Superior temporal gyrus (tissue), 1 donor: ENCODE results near the gene FCER1G.
A peak's percentile ranks its signal among the peaks of the same experiment; 100 is the strongest.

Experiments
- DNase-seq: peaks from one replicate; pipeline ENCODE4 v3.0.0-alpha.2; 2016; ENCODE audit errors: extremely low spot score

Gene FCER1G

DNA sequence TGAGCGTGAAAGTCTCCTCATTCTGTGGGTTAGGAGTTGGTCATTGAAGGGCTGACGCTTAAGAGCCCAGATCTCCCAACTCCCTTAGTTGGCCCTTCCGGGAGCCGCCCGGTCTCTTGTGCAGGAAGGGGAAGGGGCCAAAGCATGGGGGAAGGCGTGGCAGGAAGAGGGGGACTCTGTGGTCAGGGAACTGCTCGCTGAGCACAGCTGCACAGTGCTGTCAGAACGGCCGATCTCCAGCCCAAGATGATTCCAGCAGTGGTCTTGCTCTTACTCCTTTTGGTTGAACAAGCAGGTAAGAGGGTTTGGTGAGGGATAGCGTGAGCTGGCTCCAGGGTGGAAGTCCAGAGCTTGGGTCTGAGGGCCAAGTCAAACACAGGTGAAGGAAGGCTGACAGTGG lies at the start of gene FCER1G:
FCER1G (plus strand) TSS at position 220 of the 400 bp plus-strand sequence; CDS start at position 247, 27 bp downstream.
- no peak for DNase-seq

DNA sequence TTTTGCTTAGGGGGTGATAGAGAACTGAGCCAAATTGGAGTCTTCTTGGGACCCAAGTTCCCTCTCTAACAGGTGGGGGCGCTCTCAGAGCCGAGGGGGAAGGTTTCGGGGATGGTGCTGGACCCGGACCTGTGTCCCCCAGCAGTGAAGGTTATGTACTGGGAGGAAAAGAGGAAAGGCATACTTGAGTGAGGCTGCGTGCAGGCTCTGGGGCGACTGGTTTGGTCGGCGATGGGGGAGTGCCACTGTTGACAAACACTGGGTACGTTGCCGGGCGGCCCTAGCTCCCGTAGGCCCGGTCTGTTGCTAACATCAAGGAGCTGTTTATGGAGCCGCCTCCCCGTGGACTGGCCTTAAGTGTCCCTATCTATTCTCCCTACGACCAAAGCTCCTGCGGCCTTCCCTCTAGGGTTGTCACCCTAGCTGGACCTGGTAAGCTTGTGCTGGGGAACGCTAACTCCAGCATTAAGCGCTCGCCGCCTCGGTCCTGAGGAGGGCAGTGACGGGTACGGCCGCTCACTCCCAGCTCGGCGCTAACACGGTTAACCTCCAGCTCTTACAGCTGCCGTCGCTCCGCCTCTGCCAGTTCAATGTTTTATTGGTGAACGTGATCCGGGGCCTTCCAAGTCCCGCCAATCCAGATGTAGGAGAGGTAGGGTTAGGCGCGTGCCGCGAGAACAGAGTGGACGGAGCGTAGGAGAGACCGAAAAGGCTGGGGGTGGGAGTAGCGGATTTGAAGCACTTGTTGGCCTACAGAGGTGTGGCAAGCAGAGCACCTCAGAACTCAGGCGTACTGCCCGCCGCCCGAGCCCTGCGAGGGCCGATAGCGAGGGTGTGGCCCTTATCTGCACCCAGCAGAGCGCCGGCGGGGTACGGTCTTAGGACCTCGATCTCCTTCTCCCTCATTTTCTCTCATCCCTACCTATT lies 49.1 kb upstream of the FCER1G start, which contains the start of gene PPOX:
PPOX (plus strand) TSS at position 685 of the 927 bp plus-strand sequence. CDS start 422 bp downstream, outside the sequence.
- DNase-seq: peak; percentile 99

DNA sequence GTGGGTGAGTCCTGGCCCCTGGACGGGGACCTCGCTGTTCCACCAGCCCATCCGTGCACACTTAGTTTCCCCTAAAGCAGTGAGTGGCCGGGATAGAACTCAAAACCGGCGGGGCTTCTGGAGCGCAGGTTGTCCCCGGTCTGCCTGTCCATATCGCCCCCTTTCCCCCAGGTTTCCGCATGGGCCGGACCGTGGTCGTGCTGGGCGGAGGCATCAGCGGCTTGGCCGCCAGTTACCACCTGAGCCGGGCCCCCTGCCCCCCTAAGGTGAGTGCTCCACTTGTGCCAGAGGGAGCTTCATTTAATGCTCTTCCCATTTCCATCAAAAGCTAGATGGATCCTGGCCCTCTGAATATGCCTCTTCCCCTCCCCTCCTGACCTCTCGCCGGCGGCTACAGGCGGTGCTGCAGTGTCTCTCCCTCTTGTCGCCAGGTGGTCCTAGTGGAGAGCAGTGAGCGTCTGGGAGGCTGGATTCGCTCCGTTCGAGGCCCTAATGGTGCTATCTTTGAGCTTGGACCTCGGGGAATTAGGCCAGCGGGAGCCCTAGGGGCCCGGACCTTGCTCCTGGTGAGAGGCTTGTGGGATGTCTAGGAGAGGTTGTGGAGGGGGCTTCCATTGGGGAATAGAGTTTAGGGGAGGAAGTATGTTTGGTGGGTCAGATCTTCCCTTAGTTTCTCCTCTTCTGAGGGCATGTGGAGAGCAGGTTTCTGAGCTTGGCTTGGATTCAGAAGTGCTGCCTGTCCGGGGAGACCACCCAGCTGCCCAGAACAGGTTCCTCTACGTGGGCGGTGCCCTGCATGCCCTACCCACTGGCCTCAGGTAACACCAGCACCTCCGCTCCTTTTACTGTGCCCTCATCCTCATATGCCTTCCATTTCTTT lies 48.2 kb upstream of the FCER1G start:
- no peak for DNase-seq

GRCh38 chr1:161168906-161169305 lies 46.2 kb upstream of the FCER1G start:
- DNase-seq: no peak

DNA sequence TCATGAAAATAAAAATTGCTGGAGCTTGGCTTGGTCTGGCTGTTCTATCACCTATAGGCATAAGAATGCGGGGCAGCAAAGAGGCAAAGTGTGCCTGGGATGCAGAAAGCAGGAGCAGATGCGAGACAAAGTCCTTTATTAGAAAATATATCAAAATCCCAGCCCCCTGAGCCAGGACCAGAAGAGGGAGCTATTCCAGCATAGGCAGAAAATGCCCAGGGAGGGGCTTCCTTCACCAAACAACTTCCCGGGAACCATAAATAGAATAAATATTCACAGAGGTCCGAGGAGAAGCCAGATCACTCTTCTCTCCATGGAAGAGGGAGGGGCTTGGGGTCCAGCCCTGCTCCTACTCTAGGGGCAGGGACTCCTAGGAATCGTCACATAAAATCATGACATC lies 43.9 kb upstream of the FCER1G start:
- no peak for DNase-seq

GRCh38 chr1:161171696-161172095 lies 43.4 kb upstream of the FCER1G start:
- DNase-seq: no peak

DNA sequence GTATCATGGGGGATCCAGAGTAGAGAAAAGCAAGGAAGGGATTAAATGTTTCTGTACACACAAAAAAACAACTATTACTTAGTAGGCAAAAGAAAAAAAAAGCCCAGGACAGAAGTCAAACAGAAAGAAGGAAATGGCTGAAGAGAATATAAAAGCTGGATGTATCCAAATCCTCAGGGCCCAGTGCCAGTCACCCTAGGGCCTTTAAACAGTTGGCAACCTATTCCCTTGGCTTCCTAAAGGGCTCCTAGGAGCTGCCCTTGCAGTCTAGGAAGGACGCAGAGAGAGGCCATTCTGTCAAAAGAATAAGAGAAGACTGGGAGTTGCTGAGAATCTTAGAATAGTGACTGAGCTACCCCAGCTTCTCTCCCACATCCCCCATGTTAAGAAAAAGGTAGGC lies 42.7 kb upstream of the FCER1G start:
- no peak for DNase-seq

DNA sequence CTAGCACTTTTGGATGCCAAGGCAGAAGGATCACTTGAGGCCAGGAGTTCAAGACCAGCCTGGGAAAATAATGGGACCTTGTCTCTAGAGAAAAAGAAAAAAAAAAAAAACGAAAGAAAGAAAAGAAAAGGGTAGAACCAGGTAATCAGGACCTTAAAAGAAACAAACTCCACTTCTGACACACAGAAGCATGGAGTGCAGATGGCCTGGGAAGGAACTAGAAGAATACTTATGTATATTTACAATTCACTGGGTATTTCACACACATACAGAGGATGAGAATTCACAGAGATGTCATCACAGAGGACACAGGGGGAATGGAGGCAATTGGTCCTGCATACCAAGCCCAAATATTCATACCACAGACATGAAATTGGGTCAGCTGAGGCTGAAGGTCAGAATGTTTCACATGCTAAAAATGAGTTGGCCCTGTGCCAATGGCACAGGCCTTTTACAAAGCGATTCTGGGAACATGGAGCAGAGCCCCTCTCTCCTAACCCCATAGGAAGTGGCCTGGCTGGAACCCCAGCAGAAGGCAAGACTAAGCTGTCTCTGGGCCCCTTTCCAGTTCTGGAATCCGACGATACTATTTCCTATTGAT lies 42.2 kb upstream of the FCER1G start:
- no peak for DNase-seq

- no peak for DNase-seq
These were observed 41.4 kb upstream of the FCER1G start for GRCh38 chr1:161173711-161174110.

- DNase-seq: no peak
These were observed 40.2 kb upstream of the FCER1G start for GRCh38 chr1:161174911-161175310.

GRCh38 chr1:161175771-161176453 lies 39.2 kb upstream of the FCER1G start:
- no peak for DNase-seq

DNA sequence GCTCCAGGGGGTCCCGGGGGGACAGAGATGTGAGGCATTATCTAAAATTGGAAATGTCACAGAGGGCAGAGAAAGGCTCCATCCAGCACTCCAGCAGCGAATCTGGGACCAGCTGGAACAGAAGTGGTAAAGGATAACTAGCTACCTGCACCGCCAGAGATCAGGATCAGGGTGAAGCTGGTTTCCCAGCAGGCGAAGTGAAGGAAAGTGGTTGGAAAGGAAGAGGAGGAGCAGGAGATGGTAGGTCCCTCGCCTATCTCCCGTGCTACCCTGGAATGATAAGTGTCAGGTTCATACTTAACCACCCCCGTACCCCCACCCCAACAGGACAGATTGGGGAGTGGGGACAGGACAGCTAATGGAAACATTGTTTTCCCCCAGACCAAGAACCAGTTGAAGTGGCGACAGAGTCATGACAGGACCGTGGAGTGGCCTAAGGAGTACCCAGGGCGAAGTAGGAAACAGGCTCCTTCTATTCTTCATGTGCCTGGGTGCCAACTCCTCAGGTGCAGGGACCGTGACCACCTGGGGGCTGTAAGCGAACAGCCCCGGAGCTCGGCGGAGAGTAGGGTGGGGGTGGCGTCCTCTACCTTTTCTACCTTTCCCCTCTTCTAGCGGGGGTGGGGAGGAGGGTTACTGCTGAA lies 38.5 kb upstream of the FCER1G start:
- no peak for DNase-seq

- DNase-seq: peak; percentile 84
These were observed 37.8 kb upstream of the FCER1G start, which contains the start of gene B4GALT3 for GRCh38 chr1:161177112-161177935. Gene B4GALT3, minus strand, starts transcription at chr1:161177507. Its CDS starts 1,447 bp downstream, at chr1:161176060.

DNA sequence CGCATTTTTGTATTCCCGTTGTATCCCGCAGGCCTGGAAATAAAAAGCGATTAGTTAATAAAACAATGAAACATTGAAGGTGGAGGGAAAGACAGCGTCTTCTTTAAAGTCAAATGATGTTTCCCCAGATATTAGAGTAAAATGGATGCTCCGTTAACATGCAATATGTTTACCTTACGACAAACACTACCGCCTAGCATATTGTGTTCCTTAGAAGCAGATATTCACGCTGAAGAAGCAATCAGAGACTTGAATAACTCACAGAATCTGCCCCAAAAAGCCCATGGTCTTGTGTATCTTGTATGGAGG lies 37.2 kb upstream of the FCER1G start:
- no peak for DNase-seq

DNA sequence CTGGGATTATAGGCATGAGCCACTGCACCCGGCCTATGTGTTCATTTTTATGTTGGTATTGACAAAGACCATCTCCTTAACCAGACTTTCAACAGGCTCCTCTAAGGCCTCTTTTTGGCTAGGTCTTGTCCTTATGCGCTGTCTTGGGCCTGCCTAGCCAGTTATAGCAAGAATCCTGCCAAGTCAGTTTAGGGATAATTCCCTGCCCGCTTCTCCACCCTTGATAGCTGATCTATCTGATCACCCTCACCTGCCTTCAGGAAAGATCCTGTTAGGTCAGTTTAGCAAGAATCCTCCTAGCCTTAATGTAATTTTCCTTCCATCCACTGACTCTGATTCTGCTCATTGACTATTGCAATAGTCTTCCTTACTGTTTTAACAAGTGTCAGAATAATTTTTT lies 35.4 kb upstream of the FCER1G start:
- DNase-seq: no peak

- no peak for DNase-seq
These were observed 34.5 kb upstream of the FCER1G start for GRCh38 chr1:161180639-161181038.

- no peak for DNase-seq
These were observed 32.9 kb upstream of the FCER1G start for GRCh38 chr1:161182214-161182613.

GRCh38 chr1:161185282-161185682 lies 29.8 kb upstream of the FCER1G start:
- peak; percentile 71 for DNase-seq

GRCh38 chr1:161185732-161186311 lies 29.3 kb upstream of the FCER1G start:
- DNase-seq: no peak

- DNase-seq: no peak
These were observed 27.8 kb upstream of the FCER1G start for GRCh38 chr1:161187311-161187710.
